Measurements from ENCODE around the gene OPRL1.
"Not testable (repeated sequence)": the region's sequence is repeated elsewhere in the genome, so short reads cannot be mapped to it uniquely, and the experiment has no call there.

The OPRL1 gene

DNA sequence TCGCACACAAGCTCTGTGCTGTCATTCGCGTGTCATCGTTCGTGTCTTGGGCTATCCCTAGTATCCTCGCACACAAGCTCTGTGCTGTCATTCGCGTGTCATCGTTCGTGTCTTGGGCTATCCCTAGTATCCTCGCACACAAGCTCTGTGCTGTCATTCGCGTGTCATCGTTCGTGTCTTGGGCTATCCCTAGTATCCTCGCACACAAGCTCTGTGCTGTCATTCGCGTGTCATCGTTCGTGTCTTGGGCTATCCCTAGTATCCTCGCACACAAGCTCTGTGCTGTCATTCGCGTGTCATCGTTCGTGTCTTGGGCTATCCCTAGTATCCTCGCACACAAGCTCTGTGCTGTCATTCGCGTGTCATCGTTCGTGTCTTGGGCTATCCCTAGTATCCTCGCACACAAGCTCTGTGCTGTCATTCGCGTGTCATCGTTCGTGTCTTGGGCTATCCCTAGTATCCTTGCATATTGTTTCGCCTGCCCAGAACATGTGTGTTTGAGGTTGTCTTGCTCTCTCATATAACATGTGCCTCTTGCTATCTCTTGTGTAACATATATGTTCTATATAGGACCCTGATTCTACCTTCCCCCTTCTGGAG is 7.4 kb downstream of the OPRL1 start:
- DNase-seq (ENCODE audit: low read depth), result not testable (repeated sequence)

DNA sequence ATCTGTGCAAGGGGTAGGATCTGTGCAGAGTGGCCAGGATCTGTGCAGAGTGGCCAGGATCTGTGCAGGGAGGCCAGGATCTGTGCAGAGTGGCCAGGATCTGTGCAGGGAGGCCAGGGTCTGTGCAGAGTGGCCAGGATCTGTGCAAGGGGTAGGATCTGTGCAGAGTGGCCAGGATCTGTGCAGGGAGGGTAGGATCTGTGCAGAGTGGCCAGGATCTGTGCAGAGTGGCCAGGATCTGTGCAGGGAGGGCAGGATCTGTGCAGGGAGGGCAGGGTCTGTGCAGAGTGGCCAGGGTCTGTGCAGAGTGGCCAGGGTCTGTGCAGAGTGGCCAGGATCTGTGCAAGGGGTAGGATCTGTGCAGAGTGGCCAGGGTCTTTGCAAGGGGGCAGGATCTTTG is 8.7 kb downstream of the OPRL1 start:
- DNase-seq (ENCODE audit: low read depth), result not testable (repeated sequence)

DNA sequence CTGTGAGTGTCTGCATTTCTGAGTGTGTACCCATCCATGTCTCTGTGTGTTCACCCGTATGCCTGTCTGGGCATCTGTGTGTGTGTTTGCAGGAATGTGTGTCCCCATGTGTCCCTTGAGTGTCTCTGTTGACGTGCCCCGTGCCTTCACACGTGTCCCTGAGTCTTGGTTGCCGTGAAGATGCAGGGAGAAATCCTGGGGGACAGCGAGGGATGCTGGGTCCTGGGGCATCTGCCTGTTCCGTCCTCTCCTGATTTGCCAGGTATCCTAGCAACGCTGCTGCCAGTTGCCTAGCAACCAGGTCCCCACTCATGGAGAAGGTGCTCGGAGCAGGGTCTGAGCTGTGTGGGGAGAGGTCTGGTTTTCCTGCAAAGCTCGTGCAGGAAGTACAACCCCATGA is 10.3 kb downstream of the OPRL1 start:
- DNase-seq (ENCODE audit: low read depth), result no peak

DNA sequence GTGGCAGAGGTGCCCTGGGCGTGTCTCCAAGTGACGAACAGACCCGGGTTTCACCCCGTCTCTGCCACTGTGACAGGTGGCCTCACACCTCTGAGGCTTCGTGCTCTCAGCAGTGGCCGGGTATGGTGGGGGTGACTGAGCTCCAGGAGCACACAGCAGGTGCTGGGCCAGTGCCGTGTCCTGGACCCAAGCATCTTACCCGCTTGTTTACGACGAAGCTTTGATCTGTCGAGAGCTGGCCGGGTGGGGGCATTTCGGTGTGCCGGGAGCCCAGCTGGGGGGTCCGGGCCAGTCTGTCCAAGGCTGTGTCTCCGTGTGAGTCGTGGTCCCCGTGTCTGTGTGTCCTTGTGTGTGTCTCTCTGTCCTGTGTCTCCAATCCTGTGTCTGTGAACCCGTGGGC is 11.5 kb downstream of the OPRL1 start:
- no peak for DNase-seq (ENCODE audit: low read depth)

DNA sequence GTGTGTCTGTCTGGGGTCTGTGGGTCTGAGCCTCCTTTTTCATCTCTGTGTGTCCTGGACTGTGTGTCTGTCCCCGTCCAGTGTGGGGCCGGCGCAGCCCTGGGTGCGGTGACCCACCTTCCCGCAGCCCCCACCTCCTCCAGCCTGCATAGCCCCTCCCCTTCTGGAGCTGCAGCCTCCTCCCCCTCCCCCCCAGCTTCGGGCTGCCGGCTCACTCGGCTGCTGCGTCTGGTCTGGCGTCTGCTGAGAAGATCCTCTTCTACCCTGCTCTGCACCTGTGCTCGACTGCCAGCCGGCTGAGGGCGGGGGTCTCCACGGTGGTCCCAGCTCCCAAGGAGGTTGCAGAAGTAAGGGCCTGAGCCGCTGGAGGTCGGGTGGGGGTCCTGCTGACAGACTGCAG is 11.9 kb downstream of the OPRL1 start:
- no peak for DNase-seq (ENCODE audit: low read depth)

DNA sequence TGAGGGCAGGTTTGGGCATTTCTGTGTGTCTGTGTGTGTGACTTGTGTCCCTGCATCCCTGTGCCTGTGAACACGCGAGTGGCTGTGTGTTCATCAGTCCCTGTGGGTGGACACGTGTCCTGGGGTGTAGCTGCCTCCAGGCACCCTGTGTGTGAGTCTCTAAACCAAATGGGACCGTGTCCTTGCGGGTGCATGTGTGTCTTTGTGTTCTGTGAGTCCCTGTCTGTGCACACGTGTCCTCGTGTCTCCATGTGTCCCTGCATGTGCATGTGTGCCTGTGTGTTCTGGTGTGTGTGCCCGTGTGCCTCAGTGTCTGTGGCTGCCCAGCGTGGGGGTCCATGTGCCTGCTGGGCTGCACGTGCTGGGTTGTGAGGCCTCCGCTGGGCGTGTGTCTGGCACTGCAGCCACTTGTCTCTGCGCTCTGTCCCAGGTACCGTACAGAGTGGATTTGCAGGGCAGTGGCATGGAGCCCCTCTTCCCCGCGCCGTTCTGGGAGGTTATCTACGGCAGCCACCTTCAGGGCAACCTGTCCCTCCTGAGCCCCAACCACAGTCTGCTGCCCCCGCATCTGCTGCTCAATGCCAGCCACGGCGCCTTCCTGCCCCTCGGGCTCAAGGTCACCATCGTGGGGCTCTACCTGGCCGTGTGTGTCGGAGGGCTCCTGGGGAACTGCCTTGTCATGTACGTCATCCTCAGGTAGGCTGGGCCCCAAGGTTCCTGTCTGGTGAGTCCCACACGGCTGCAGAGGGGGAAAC is 12.6 kb downstream of the OPRL1 start:
- no peak for DNase-seq (ENCODE audit: low read depth)

DNA sequence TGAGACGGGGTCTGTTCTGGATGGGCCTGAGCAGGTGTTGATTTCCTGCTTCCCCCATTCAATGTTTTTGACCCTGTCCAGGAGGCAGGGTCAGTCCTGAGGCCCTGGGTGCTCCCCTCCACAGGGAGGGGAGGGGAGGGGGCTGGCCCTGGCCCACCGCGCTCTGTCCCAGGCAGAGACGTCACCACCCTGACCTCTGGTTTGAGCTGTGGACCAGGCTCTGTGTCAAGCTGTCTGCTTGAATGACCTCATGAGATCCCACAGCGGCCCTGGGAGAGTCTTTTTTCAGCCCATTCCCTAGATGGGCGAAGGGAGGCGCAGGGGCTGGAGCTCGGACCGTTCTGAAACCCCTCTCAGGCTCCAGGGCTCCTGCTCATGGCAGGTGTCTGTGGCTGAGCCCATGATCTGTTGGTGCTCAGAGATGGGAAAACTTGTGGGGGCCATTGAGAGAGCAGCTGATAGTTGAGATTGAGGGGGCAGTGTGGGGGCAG is 13.2 kb downstream of the OPRL1 start:
- DNase-seq (ENCODE audit: low read depth), result no peak

DNA sequence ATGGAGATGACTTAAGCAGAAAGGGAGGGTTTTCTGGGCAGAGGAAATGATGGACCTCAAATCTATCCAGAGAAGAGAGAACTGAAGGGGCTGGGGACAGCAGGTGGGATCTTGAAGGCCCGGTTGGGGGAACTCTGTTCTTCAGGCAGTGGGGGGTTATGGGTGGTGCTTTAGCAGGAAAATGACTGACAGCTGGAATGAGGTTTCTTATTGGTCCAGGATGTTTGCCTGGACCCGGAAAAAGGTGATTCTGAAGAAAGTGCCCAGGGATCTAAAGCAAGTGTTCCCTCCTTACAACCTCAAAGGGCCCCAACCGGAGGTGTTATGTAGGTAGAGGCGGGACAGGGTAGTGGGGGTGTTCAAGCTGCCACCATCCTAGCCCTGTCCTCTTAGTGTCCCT is 15.6 kb downstream of the OPRL1 start:
- no peak for DNase-seq (ENCODE audit: low read depth)

DNA sequence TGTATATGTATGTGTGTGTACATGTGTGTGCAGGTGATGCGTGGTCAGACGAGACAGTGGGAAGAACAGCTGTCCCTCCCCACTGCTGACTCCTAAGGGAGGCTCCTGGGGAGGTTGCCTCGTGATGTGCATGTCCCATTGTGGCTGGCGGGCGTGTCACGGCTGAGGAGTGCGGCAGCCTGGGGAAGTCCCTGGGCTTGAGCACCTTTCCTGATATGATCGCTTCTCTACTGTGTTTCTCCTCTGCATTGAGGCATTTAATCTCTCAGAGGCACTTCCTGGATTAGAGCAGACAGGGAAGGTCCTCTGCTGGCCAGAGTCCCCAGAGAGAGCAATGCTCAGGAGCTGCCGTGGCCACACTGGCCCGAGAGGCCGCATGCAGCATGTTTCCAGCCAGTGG is 16.0 kb downstream of the OPRL1 start:
- DNase-seq (ENCODE audit: low read depth), result no peak

DNA sequence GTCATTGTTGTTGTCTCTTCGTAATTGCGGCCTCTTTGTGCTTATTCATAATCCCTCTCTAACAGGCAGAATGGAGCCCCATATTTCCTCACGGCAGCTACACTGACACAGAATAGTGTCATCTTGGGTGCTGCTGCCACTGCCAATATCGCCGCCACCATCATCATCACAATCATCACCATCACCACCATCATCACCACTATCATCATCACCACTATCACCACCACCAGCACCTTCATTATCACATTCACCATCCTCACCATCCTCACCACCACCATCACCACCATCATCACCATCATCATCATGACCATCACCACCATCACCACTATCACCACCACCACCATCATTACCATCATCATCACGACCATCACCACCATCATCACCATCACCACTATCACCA is 16.7 kb downstream of the OPRL1 start:
- DNase-seq (ENCODE audit: low read depth), result no peak

DNA sequence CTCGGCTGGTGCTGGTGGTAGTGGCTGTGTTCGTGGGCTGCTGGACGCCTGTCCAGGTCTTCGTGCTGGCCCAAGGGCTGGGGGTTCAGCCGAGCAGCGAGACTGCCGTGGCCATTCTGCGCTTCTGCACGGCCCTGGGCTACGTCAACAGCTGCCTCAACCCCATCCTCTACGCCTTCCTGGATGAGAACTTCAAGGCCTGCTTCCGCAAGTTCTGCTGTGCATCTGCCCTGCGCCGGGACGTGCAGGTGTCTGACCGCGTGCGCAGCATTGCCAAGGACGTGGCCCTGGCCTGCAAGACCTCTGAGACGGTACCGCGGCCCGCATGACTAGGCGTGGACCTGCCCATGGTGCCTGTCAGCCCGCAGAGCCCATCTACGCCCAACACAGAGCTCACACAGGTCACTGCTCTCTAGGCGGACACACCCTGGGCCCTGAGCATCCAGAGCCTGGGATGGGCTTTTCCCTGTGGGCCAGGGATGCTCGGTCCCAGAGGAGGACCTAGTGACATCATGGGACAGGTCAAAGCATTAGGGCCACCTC is 18.7 kb downstream of the OPRL1 start:
- no peak for DNase-seq (ENCODE audit: low read depth)

DNA sequence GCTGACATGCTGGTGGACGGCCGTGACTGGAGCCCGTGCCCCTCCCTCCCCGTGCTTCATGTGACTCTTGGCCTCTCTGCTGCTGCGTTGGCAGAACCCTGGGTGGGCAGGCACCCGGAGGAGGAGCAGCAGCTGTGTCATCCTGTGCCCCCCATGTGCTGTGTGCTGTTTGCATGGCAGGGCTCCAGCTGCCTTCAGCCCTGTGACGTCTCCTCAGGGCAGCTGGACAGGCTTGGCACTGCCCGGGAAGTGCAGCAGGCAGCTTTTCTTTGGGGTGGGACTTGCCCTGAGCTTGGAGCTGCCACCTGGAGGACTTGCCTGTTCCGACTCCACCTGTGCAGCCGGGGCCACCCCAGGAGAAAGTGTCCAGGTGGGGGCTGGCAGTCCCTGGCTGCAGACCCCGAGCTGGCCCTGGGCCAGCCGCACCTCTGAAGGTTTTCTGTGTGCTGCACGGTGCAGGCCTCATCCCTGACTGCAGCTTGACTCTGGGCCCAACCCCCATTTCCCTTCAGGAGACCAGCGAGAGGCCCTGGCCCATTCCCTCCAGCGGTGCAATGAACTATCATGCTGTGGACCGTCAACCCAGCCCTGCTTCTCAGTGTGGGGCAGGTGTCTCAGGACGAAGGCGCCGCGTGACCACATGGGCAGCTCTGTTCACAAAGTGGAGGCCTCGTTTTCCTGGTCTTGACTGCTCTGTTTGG is 19.4 kb downstream of the OPRL1 start:
- no peak for DNase-seq (ENCODE audit: low read depth)

DNA sequence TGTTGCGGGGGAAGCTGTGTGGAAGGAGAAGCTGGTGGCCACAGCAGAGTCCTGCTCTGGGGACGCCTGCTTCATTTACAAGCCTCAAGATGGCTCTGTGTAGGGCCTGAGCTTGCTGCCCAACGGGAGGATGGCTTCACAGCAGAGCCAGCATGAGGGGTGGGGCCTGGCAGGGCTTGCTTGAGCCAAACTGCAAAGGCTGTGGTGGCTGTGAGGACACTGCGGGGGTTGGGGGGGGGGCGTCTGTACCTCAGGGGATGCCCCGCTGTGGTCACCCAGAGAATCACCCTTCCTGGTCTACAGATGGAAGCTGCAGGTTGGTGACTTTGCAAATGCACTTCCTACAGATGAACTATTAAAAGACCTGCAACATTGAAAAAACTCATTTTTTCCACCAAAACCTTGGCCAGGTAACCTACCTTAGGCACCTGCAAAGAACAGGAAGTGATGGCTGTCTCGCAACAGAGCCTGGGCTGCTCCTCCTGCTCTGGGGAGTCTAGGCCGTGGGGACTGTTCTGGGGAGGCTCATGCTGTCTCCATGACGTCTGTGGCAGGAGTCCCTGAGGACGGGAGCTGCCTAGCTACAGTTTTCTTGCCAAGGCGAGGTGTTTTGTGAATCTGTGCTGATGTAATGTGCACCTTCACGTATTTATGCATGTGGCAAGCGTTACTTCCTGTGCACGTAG is 20.1 kb downstream of the OPRL1 start:
- no peak for DNase-seq (ENCODE audit: low read depth)

DNA sequence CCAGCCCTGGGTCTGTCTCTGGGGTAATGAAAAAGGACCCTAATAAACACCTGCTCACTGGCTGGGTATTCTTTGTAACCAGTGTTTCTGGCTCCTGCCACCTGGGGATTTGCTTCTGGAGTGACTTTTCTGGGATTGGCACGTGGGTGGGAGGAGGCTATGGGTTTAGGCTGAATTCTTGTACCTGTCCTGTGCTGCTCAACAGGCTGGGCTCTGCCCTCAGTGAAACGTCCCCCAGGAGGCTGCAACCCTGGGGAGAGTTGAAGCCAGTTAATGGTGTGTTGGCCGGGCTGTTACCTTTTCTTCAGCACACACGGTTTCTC is 20.6 kb downstream of the OPRL1 start:
- no peak for DNase-seq (ENCODE audit: low read depth)

DNA sequence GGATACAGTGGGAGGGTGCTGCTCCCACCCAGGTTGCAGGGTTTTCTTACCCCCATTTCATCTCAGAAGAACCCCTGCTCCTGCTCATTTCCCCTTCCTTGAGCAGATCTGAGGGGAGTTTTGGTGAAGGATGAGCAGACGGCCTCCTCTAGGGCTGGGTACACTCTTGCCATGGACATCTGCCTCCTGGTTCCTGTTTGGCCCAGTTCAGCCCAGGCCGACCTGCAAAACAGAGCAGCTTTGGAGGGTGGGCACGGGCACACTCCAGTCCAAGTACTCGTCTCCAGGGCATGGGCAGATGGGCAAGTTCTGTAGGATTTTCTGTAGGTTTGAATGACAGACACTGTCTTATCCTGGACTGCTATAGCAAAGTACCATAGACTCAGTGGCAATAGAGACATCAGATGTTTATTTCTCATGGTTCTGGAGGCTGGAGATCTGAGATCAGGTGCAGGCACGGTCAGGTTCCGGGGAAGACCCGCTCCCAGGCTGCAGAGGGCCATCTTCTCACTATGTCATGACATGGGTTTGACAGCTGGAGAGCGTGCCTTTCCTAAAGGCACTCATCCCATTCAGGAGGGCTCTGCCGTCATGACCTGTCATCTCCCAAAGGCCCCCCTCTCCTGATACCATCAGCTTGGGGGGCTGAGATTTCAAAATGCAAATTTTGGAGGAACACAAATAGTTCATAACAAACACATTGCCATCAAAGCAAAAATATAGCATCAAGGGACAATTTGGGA is 21.2 kb downstream of the OPRL1 start:
- no peak for DNase-seq (ENCODE audit: low read depth)

DNA sequence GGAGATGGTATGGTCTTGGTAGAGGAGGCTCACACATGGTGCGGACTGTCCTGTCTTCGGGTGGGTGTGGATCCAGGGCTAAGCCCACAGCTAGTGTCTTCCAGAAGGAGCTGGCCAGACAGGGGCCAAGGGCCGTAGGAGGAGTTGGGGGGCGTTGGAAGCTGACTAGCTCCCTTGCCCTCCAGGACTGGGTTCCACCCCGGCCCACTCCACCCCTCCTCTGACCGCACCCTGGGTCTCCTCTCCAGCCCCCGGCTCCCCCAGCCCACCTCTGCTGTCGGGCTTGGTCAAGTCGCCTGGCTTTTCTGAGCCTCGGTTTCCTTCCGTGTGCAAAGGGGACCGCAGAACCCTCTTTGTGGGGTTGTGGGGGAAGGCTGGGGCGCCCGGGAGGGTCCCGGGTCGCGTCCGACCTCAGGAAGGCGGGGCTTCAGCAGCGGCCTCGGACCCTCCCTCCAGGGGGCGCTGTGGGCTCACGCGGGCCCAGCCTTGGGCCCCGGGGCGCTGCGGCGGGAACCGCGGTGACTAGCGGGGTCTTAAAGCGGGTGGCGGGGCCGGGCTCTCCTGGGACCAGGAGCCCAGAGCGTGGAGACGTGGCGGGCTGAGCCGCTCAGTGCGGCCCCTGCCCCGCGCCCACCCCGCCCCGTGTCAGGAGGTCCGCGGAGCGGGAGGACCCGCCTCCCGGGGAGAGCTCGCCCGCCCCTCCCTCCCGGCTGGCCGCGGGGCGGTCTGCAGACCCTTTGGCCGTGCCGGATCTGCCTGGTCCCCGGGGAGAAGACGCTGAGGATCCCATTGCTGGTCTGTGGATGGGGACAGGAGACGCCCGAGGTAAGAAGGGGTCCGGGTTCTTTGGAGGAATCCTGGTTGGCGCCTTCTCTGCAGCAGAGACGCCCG is 22.1 kb downstream of the OPRL1 start:
- no peak for DNase-seq (ENCODE audit: low read depth)

DNA sequence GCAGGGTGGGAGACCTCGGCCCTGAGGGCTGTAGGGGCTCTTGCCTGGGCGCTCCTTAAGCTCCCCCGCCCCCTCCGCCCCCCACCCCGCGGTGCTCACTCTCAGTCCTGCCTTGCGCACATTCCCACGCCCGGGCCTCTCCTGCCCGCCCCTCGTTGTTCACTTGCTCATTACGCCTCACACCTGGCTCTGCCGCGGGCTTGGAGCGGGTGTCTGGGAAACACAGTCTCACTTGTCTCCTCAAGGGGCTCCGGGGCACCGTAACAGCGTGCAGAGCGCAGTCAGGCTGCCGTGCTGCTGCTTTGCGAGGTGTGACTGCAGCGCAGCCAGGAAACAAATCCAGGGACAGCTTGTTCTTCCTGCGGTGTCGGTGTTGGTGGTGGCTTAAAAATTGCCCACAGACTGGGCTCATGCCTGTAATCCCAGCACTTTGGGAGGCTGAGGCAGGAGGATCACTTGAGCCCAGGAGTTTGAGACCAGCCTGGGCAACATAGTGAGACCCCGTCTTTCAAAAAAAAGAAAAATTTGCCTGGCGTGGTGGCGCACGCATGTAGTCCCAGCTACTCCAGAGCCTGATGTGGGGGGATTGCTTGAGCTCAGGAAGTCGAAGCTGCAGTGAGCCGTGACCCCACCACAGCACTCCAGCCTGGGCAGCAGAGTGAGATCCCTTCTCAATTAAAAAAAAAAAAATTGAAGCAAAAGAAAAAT is 22.9 kb downstream of the OPRL1 start:
- DNase-seq (ENCODE audit: low read depth), result no peak

DNA sequence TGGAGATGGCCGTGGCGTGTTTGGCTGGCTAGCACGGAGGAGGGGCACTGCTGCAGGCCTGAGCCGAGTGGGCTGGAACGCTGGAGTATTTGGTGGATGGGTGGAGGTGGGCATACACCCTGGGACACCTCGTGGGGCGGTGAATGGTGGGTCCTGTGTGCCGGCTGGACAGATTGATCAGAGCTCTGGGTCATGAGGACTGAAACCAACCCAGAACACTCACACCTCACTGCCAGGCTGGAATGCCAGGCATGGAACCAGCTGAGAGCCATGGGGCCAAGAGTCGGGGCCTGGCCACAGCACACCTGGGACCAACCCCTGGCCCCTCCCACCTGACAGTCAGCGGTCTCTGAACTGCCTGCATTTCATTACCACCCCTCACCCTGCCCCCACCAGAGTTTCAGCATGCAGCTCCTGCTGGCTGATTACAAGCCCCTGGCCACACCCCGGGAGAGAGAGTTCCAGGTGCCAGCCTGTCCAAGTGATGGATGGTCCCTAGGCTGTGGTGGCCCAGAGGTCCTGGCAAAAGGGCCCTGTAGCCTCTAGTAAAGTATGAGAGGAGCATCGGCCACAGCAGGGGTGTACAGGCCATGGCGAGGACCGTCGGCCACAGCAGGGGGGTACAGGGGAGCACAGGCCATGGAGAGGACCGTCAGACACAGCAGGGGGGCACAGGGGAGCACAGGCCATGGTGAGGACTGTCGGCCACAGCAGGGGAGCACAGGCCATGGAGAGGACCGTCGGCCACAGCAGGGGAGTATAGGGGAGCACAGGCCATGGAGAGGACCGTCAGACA is 24.2 kb downstream of the OPRL1 start:
- DNase-seq (ENCODE audit: low read depth), result no peak

Data from CMK (cell line).